Osteoblast (primary cell): Measurements from ENCODE around the gene PATJ. TPM values are rescaled to one million over a fixed set of nuclear protein-coding genes. Genes with fewer than 3 reads are reported as not detected.
"Not testable (repeated sequence)": the region's sequence is repeated elsewhere in the genome, so short reads cannot be mapped to it uniquely, and the experiment has no call there.

Source experiments
- DNase-seq: peaks from one replicate; pipeline ENCODE4 v3.0.0; 2011; ENCODE audit warnings: low spot score, mixed read lengths; ENCODE audit not compliant: insufficient read length; ENCODE audit errors: missing footprints
- H2AFZ ChIP-seq: 2 replicates; pipeline ENCODE4 v1.6.0; 2011; ENCODE audit warnings: mild to moderate bottlenecking, low read length
- H3K27ac ChIP-seq: 2 replicates; pipeline ENCODE4 v1.5.1; 2011; ENCODE audit warnings: mild to moderate bottlenecking, low read depth, low read length, moderate library complexity
- H3K27me3 ChIP-seq: 2 replicates; pipeline ENCODE4 v1.6.0; 2012; ENCODE audit warnings: mild to moderate bottlenecking, control low read depth, inconsistent platforms, low read length, moderate library complexity; ENCODE audit not compliant: insufficient read depth
- H3K36me3 ChIP-seq: 2 replicates; pipeline ENCODE4 v1.5.1; 2011; ENCODE audit warnings: mild to moderate bottlenecking, low read length, control low read depth, moderate library complexity; ENCODE audit not compliant: insufficient read depth
- H3K4me1 ChIP-seq: 2 replicates; pipeline ENCODE4 v1.5.1; 2011; ENCODE audit warnings: mild to moderate bottlenecking, low read length, control low read depth, moderate library complexity; ENCODE audit not compliant: insufficient read depth
- H3K4me2 ChIP-seq: 2 replicates; pipeline ENCODE4 v1.6.0; 2011; ENCODE audit warnings: mild to moderate bottlenecking, low read length; ENCODE audit not compliant: insufficient read depth
- H3K4me3 ChIP-seq: fragments of 200-600 bp; sonication (generic); 3 replicates; pipeline ENCODE4 v1.5.1; 2012; ENCODE audit warnings: mild to moderate bottlenecking, low read length, inconsistent platforms; ENCODE audit not compliant: insufficient read depth
- H3K79me2 ChIP-seq: 2 replicates; pipeline ENCODE4 v1.6.0; 2012; ENCODE audit warnings: mild to moderate bottlenecking, low read length, control low read depth, inconsistent platforms; ENCODE audit not compliant: insufficient read depth
- H3K9me3 ChIP-seq: 2 replicates; pipeline ENCODE4 v1.5.1; 2011; ENCODE audit warnings: low read depth, low read length, control low read depth
- H4K20me1 ChIP-seq: 2 replicates; pipeline ENCODE4 v1.6.0; 2012; ENCODE audit warnings: mild to moderate bottlenecking, low read length, control low read depth; ENCODE audit not compliant: insufficient read depth
- total RNA-seq: library from RNA; depleted of rRNA; stranded (reverse); fragments of >200 nt; gene quantifications from 2 replicates; pipeline ENCODE4 v1.2.3, GENCODE V29; 2012
- TF ChIP-seq, protein P1 (sequence below): IDR thresholded peaks from 2 replicates; pipeline ENCODE4 v1.5.1; 2011; ENCODE audit warnings: mild to moderate bottlenecking, low read depth, low read length, moderate library complexity; ENCODE audit errors: extremely low read depth

PATJ gene
- total RNA-seq, 1 donor: 10.1 TPM

DNA sequence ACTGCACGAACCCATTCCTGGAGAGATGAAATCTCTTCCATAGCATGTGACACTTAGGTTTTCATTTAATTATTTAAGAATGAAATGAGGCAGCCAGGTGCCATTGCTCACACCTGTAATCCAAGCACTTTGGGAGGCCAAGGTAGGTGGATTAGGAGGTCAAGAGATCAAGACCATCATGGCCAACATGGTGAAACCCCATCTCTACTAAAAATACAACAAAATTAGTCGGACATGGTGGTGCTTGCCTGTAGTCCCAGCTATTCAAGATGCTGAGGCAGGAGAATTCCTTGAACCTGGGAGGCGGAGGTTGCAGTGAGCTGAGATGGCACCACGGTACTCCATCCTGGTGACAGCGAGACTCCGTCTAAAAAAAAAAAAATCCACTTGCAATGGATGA, 470.1 kb downstream of the PATJ start:
- Histone ChIP-seq H3K79me2 (no peaks in the 10 kb centered on the region), H3K27ac (no peak overlapping the region), H3K36me3 (no peaks in the 10 kb centered on the region), H2AFZ (no peak overlapping the region), H3K4me2 (no peak overlapping the region), H3K4me1 (no peaks in the 10 kb centered on the region), H3K4me3 (no peak overlapping the region), H4K20me1 (no peaks in the 10 kb centered on the region), H3K27me3 (no peaks in the 10 kb centered on the region), H3K9me3 (no peaks in the 10 kb centered on the region)
- TF ChIP-seq, protein P1, sequence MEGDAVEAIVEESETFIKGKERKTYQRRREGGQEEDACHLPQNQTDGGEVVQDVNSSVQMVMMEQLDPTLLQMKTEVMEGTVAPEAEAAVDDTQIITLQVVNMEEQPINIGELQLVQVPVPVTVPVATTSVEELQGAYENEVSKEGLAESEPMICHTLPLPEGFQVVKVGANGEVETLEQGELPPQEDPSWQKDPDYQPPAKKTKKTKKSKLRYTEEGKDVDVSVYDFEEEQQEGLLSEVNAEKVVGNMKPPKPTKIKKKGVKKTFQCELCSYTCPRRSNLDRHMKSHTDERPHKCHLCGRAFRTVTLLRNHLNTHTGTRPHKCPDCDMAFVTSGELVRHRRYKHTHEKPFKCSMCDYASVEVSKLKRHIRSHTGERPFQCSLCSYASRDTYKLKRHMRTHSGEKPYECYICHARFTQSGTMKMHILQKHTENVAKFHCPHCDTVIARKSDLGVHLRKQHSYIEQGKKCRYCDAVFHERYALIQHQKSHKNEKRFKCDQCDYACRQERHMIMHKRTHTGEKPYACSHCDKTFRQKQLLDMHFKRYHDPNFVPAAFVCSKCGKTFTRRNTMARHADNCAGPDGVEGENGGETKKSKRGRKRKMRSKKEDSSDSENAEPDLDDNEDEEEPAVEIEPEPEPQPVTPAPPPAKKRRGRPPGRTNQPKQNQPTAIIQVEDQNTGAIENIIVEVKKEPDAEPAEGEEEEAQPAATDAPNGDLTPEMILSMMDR: no peak
- no peak for DNase-seq

DNA sequence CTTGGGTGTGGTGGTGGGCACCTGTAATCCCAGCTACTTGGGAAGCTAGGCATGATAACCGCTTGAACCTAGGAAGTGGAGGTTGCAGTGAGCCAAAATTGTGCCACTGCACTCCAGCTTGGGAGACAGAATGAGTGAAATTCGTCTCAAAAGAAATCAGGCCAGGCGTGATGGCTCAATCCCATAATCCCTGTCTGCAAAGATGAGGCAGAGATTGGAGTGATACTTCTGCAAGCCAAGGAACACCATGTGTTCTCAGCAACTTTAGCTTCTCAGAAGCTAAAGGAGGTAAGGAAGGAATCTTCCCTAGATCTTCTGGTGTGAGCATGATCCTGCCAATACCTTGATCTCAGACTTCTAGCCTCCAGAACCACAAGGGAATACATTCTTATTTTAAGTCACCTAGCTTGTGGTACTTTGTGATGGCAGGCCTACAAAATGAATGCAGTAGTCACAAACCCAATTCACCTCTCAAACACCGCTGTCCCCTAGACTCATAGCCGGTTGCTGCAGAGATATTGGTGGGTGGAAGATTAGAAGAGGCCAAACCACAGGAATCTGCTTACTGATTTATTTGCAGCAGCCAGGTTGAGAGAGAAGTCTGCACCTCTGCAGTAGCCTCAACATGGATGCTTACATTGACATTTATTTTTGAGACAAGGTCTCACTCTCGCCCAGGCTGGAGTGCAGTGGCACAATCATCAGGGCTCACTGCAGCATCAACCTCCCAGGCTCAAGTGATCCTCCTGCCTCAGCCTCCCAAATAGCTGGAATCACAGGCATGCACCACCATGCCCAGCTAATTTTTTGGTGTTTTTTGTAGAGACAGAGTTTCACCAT, 471.0 kb downstream of the PATJ start:
- TF ChIP-seq, protein P1: no peak
- no peak for DNase-seq
- no peak overlapping the region for H3K4me2 ChIP-seq
- H3K36me3 ChIP-seq: no peaks in the 10 kb centered on the region
- no peaks in the 10 kb centered on the region for H4K20me1 ChIP-seq
- H3K79me2 ChIP-seq: no peaks in the 10 kb centered on the region
- H2AFZ ChIP-seq: no peak overlapping the region
- no peaks in the 10 kb centered on the region for H3K27me3 ChIP-seq
- no peak overlapping the region for H3K4me3 ChIP-seq
- no peaks in the 10 kb centered on the region for H3K4me1 ChIP-seq
- H3K27ac ChIP-seq: no peak overlapping the region
- H3K9me3 ChIP-seq: no peaks in the 10 kb centered on the region

DNA sequence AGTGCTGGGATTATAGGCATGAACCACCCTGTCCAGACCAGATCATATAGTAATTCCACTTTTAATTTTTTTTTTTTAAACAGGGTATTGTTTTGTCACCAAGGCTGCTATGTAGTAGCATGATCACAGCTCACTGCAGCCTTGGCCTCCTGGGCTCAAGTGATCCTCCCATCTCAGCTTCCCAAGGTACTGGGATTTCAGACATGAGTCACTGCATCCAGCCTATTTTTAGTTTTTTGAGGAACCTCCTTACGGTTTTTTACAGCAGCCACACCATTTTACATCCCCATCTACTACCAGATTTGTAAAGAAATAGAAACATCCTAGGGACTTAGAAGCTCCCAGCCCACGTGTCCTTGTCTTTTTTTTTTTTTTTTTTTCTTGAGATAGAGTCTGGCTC, 476.3 kb downstream of the PATJ start:
- Histone ChIP-seq H3K4me3 (no peak overlapping the region), H3K79me2 (no peaks in the 10 kb centered on the region), H3K36me3 (no peaks in the 10 kb centered on the region), H3K4me2 (no peak overlapping the region), H3K27ac (no peak overlapping the region), H3K27me3 (no peaks in the 10 kb centered on the region), H2AFZ (no peak overlapping the region), H3K4me1 (no peaks in the 10 kb centered on the region), H3K9me3 (no peaks in the 10 kb centered on the region), H4K20me1 (no peaks in the 10 kb centered on the region)
- TF ChIP-seq, protein P1: no peak
- DNase-seq: no peak

DNA sequence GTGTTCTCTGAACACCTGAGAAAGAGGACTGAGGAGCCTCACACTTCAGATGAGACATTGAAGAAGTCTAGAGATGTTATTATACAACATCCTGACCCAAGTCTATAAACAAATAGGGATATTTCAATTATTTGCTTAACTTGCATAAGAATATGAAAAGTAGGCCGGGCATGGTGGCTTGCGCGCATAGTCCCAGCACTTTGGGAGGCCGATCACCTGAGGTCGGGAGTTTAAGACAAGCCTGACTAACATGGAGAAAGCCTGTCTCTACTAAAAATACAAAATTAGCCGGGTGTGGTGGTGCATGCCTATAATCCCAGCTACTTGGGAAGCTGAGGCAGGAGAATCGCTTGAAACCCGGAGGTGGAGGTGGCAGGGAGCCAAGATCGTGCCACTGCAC, 478.2 kb downstream of the PATJ start:
- not testable (repeated sequence) for H3K4me3 ChIP-seq, H3K4me2 ChIP-seq, H2AFZ ChIP-seq, H3K27me3 ChIP-seq, DNase-seq, H3K79me2 ChIP-seq, H3K36me3 ChIP-seq, H3K9me3 ChIP-seq, H3K27ac ChIP-seq, H3K4me1 ChIP-seq, H4K20me1 ChIP-seq
